HCT116 (cell line): ENCODE data around the gene ADD2. TPM values are rescaled to one million over a fixed set of nuclear protein-coding genes. Genes with fewer than 3 reads are reported as not detected.

Experiments used
- ATAC-seq: fragments of 200-7000 bp; cut with Tn5 transposase; 2 replicates; pipeline ENCODE4 v1.9.1; 2020; ENCODE audit warnings: mild to moderate bottlenecking, moderate library complexity
- BruUV-seq: library from RNA; stranded (reverse); fragments of 400-500 nt; replicated peaks from 2 replicates; lab custom pipeline; 2021; lab: Mats Ljungman, UMichigan
- CTCF ChIA-PET: fragments of 300-600 bp; sonication (Branson Sonifier 250); formaldehyde crosslinking; loops from one replicate; lab custom pipeline; 2021; ENCODE audit warnings: antibody characterized with exemption; lab: Charles Lee
- POLR2A ChIA-PET: fragments of 300-600, 350-600 bp; sonication (Branson Sonifier 250); formaldehyde crosslinking; loops from one replicate; lab custom pipeline; 2021; ENCODE audit warnings: antibody characterized with exemption; lab: Charles Lee
- RAD21 ChIA-PET, 2 experiments: fragments of 300-600 bp; sonication (Branson Sonifier 250); formaldehyde crosslinking; loops; one replicate each; lab custom pipeline; 2023; ENCODE audit warnings: low total read pairs in 2 of 2; ENCODE audit not compliant: uncharacterized antibody in 2 of 2, unreplicated experiment in 2 of 2, low non-redundant PET in 1 of 2; lab: Charles Lee
- DNase-seq: peaks from one replicate; pipeline ENCODE4 v3.0.0-alpha.2; 2010; ENCODE audit warnings: low read depth, low spot score
- H2AFZ ChIP-seq: fragments of 200-600 bp; shearing (Covaris generic), sonication (generic); 2 replicates; pipeline ENCODE4 v1.6.1; 2017; ENCODE audit warnings: low read depth, mixed run types, mixed read lengths, antibody characterized with exemption, low read length; ENCODE audit not compliant: poor library complexity, severe bottlenecking
- H3K27ac ChIP-seq: 2 replicates; pipeline ENCODE4 v1.5.1; 2012; ENCODE audit warnings: low read depth, low read length
- H3K27me3 ChIP-seq: fragments of 200-600 bp; sonication (generic); 2 replicates; pipeline ENCODE4 v1.6.1; 2016; ENCODE audit warnings: mixed run types, low read length, mixed read lengths; ENCODE audit not compliant: insufficient read depth
- H3K36me3 ChIP-seq, 2 experiments: fragments of 200-500 bp in 1 of 2; fragments of 200-600 bp in 1 of 2; sonication (Bioruptor generic) in 1 of 2; sonication (generic) in 1 of 2; 2 replicates each; pipeline versions ENCODE4 v1.5.1 to v1.6.1; 2014 to 2016; ENCODE audit warnings: low read length in 2 of 2, inconsistent platforms in 1 of 2, mixed read lengths in 1 of 2, mixed run types in 1 of 2; ENCODE audit not compliant: insufficient read depth in 2 of 2, control insufficient read depth in 1 of 2
- H3K4me1 ChIP-seq, 2 experiments: fragments of 200-600 bp in 1 of 2; sonication (generic) in 1 of 2; 2 replicates each; pipeline versions ENCODE4 v1.5.1 to v1.6.1; 2012 to 2017; ENCODE audit warnings: low read length in 2 of 2, inconsistent platforms in 1 of 2, mild to moderate bottlenecking in 1 of 2, mixed read lengths in 1 of 2, mixed run types in 1 of 2, moderate library complexity in 1 of 2; ENCODE audit not compliant: insufficient read depth in 2 of 2, control insufficient read depth in 1 of 2
- H3K4me2 ChIP-seq: fragments of 200-600 bp; sonication (generic); 2 replicates; pipeline ENCODE4 v1.6.1; 2017; ENCODE audit warnings: mixed run types, low read length, mixed read lengths
- H3K4me3 ChIP-seq, 2 experiments: fragments of 200-600 bp in 1 of 2; sonication (generic) in 1 of 2; replicated peaks in 1 of 2; 2 replicates each; pipeline ENCODE4 v1.5.1; 2011 to 2016; ENCODE audit warnings: low read length in 2 of 2, control low read depth in 1 of 2, low read depth in 1 of 2, mild to moderate bottlenecking in 1 of 2, mixed read lengths in 1 of 2, mixed run types in 1 of 2
- H3K79me2 ChIP-seq: fragments of 200-600 bp; sonication (generic); 2 replicates; pipeline ENCODE4 v1.6.1; 2017; ENCODE audit warnings: mild to moderate bottlenecking, mixed run types, low read length, moderate library complexity, mixed read lengths; ENCODE audit not compliant: insufficient read depth
- H3K9ac ChIP-seq: fragments of 200-600 bp; sonication (generic); 2 replicates; pipeline ENCODE4 v1.6.1; 2016; ENCODE audit warnings: low read length, mixed read lengths
- H3K9me2 ChIP-seq: fragments of 200-600 bp; sonication (generic), shearing (Covaris generic); 2 replicates; pipeline ENCODE4 v1.6.1; 2017; ENCODE audit warnings: mixed run types, mild to moderate bottlenecking, moderate library complexity; ENCODE audit not compliant: insufficient read depth
- H3K9me3 ChIP-seq, 2 experiments: fragments of 200-500 bp in 1 of 2; fragments of 200-600 bp in 1 of 2; sonication (Bioruptor generic) in 1 of 2; sonication (generic) in 1 of 2; 2 replicates each; pipeline ENCODE4 v1.6.1; 2014 to 2017; ENCODE audit warnings: low read length in 2 of 2, mixed read lengths in 2 of 2, inconsistent platforms in 1 of 2, low read depth in 1 of 2, mild to moderate bottlenecking in 1 of 2, mixed run types in 1 of 2, moderate library complexity in 1 of 2; ENCODE audit not compliant: control insufficient read depth in 1 of 2, insufficient read depth in 1 of 2
- H4K20me1 ChIP-seq: fragments of 200-600 bp; sonication (generic), shearing (Covaris generic); 2 replicates; pipeline ENCODE4 v1.6.1; 2017; ENCODE audit warnings: mixed run types, mild to moderate bottlenecking, moderate library complexity; ENCODE audit not compliant: insufficient read depth
- CEBPB ChIP-seq: IDR thresholded peaks from 2 replicates; pipeline ENCODE4 v1.6.1; 2012; ENCODE audit warnings: low read depth
- ELF1 ChIP-seq: IDR thresholded peaks from 2 replicates; pipeline ENCODE4 v1.6.1; 2012; ENCODE audit warnings: low read depth, borderline replicate concordance
- EZH2 ChIP-seq: fragments of 200-600 bp; sonication (generic); IDR thresholded peaks from 2 replicates; pipeline ENCODE4 v1.6.1; 2017; ENCODE audit warnings: antibody characterized with exemption, mixed run types
- EZH2phosphoT487 ChIP-seq: fragments of 200-600 bp; IDR thresholded peaks from 2 replicates; pipeline ENCODE4 v1.6.1; 2018; ENCODE audit warnings: antibody characterized with exemption, borderline replicate concordance
- FOSL1 ChIP-seq: IDR thresholded peaks from 2 replicates; pipeline ENCODE4 v1.6.1; 2012; ENCODE audit warnings: low read depth
- JUND ChIP-seq: IDR thresholded peaks from 2 replicates; pipeline ENCODE4 v1.6.1; 2012
- SP1 ChIP-seq: IDR thresholded peaks from 2 replicates; pipeline ENCODE4 v1.6.1; 2012; ENCODE audit warnings: low read depth
- SRF ChIP-seq: IDR thresholded peaks from 2 replicates; pipeline ENCODE4 v1.6.1; 2012; ENCODE audit warnings: low read depth
- TCF7L2 ChIP-seq: IDR thresholded peaks from 2 replicates; pipeline ENCODE4 v1.7.0; 2011; ENCODE audit warnings: borderline replicate concordance, inconsistent platforms; ENCODE audit not compliant: insufficient read depth, insufficient read length; ENCODE audit errors: extremely low read depth
- ZNF274 ChIP-seq: fragments of 200-500 bp; sonication (Bioruptor generic); IDR thresholded peaks from 2 replicates; pipeline ENCODE4 v1.6.1; 2014; ENCODE audit warnings: mild to moderate bottlenecking, low read depth, low read length, inconsistent platforms
- intact Hi-C: fragments of 100-400 bp; cut with micrococcal nuclease; formaldehyde crosslinking; loops from 2 replicates; pipeline ENCODE4 v1.10.0; 2022
- total RNA-seq: library from RNA; stranded (reverse); gene quantifications from one replicate; pipeline ENCODE4 v1.2.1, GENCODE V29; 2021; ENCODE audit not compliant: unreplicated experiment
- TF ChIP-seq, protein P1 (sequence below): IDR thresholded peaks from 2 replicates; pipeline ENCODE4 v1.6.1; 2012
- TF ChIP-seq, protein P2 (sequence below): IDR thresholded peaks from 2 replicates; pipeline ENCODE4 v1.6.1; 2012; ENCODE audit warnings: low read depth
- TF ChIP-seq, protein P3 (sequence below): IDR thresholded peaks from 2 replicates; pipeline ENCODE4 v1.6.1; 2012
- TF ChIP-seq, protein P4 (sequence below), 3 experiments: fragments of 200-600 bp in 1 of 3; sonication (generic) in 1 of 3; IDR thresholded peaks in 2 of 3; conservative IDR thresholded peaks in 1 of 3; 2 replicates each; pipeline ENCODE4 v1.5.1; 2012 to 2017; ENCODE audit warnings: low read depth in 2 of 3, low read length in 2 of 3, antibody characterized with exemption in 1 of 3, borderline replicate concordance in 1 of 3, control low read depth in 1 of 3, mild to moderate bottlenecking in 1 of 3, mixed read lengths in 1 of 3, mixed run types in 1 of 3, moderate library complexity in 1 of 3; ENCODE audit not compliant: insufficient read depth in 1 of 3

Gene ADD2
- total RNA-seq, 1 experiment from 2014 or later: 0.15 TPM

DNA sequence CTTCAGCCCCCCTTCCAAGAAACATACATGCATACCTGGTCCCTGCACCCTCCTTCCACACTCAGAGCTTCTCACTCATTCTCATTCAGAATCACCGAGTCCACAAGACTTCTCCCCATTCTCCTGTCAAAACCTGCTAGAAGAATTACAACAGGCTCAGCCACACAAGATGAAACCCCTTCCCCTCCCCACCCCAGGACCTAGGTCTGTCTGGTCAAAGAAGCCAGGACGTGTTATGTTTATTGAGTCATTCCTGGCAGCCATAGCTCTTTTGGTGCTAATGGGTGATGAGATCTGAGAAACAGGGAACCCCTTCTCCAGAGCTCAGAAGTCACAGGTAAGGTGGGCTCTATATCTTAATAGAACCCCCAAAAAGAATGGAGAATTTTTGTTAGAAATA, 1.4 kb upstream of the ADD2 start:
- no TSS peak for BruUV-seq
- H2AFZ ChIP-seq: no peak overlapping the region
- CTCF ChIA-PET: no interaction called here
- no peak overlapping the region for H3K4me2 ChIP-seq
- H3K4me3 ChIP-seq: no peak overlapping the region
- H3K4me1 ChIP-seq: no peaks in the 10 kb centered on the region
- intact Hi-C loops: no loop called here
- no peak overlapping the region for H3K9ac ChIP-seq
- no peaks in the 10 kb centered on the region for H3K9me3 ChIP-seq
- TF ChIP-seq JUND: no peak
- TF ChIP-seq, protein P1, sequence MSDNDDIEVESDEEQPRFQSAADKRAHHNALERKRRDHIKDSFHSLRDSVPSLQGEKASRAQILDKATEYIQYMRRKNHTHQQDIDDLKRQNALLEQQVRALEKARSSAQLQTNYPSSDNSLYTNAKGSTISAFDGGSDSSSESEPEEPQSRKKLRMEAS: no peak
- TF ChIP-seq, protein P2, sequence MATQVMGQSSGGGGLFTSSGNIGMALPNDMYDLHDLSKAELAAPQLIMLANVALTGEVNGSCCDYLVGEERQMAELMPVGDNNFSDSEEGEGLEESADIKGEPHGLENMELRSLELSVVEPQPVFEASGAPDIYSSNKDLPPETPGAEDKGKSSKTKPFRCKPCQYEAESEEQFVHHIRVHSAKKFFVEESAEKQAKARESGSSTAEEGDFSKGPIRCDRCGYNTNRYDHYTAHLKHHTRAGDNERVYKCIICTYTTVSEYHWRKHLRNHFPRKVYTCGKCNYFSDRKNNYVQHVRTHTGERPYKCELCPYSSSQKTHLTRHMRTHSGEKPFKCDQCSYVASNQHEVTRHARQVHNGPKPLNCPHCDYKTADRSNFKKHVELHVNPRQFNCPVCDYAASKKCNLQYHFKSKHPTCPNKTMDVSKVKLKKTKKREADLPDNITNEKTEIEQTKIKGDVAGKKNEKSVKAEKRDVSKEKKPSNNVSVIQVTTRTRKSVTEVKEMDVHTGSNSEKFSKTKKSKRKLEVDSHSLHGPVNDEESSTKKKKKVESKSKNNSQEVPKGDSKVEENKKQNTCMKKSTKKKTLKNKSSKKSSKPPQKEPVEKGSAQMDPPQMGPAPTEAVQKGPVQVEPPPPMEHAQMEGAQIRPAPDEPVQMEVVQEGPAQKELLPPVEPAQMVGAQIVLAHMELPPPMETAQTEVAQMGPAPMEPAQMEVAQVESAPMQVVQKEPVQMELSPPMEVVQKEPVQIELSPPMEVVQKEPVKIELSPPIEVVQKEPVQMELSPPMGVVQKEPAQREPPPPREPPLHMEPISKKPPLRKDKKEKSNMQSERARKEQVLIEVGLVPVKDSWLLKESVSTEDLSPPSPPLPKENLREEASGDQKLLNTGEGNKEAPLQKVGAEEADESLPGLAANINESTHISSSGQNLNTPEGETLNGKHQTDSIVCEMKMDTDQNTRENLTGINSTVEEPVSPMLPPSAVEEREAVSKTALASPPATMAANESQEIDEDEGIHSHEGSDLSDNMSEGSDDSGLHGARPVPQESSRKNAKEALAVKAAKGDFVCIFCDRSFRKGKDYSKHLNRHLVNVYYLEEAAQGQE: no peak
- TF ChIP-seq, protein P3, sequence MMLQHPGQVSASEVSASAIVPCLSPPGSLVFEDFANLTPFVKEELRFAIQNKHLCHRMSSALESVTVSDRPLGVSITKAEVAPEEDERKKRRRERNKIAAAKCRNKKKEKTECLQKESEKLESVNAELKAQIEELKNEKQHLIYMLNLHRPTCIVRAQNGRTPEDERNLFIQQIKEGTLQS: no peak
- no peak for TF ChIP-seq EZH2
- TF ChIP-seq SP1: no peak
- no peak for TF ChIP-seq FOSL1
- no peak for TF ChIP-seq ZNF274
- no peak for TF ChIP-seq ELF1
- no peak for TF ChIP-seq TCF7L2
- TF ChIP-seq, protein P4, sequence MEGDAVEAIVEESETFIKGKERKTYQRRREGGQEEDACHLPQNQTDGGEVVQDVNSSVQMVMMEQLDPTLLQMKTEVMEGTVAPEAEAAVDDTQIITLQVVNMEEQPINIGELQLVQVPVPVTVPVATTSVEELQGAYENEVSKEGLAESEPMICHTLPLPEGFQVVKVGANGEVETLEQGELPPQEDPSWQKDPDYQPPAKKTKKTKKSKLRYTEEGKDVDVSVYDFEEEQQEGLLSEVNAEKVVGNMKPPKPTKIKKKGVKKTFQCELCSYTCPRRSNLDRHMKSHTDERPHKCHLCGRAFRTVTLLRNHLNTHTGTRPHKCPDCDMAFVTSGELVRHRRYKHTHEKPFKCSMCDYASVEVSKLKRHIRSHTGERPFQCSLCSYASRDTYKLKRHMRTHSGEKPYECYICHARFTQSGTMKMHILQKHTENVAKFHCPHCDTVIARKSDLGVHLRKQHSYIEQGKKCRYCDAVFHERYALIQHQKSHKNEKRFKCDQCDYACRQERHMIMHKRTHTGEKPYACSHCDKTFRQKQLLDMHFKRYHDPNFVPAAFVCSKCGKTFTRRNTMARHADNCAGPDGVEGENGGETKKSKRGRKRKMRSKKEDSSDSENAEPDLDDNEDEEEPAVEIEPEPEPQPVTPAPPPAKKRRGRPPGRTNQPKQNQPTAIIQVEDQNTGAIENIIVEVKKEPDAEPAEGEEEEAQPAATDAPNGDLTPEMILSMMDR (IDR thresholded peaks at IDR 0.05 in 2 of 3, conservative IDR thresholded peaks at IDR 0.05 in 1 of 3; ENCODE audit: borderline replicate concordance in 1 of 3, insufficient read depth in 1 of 3, low read depth in 2 of 3, low read length in 2 of 3): no peak
- TF ChIP-seq SRF: no peak
- no peak for TF ChIP-seq EZH2phosphoT487
- TF ChIP-seq CEBPB: no peak
- TF ChIP-seq, all 23 proteins: peak for 0
- no peaks in the 10 kb centered on the region for H3K27me3 ChIP-seq
- ATAC-seq (no peak), DNase-seq (no peak)
- H3K27ac ChIP-seq: no peak overlapping the region
- RAD21 ChIA-PET: no interaction called here
- no peaks in the 10 kb centered on the region for H3K36me3 ChIP-seq
- POLR2A ChIA-PET: interaction anchor here (1.4 kb wide), 1 partner anchor 21 kb away, joined by 3 read pairs; no protein-coding TSS in a partner anchor
- no peaks in the 10 kb centered on the region for H4K20me1 ChIP-seq
- no peaks in the 10 kb centered on the region for H3K79me2 ChIP-seq
- no peaks in the 10 kb centered on the region for H3K9me2 ChIP-seq
